GM12892 (cell line): ENCODE measurements around the gene TCFL5.
"Not testable (repeated sequence)": the region's sequence is repeated elsewhere in the genome, so short reads cannot be mapped to it uniquely, and the experiment has no call there.

Experiments
- DNase-seq: peaks from one replicate; pipeline ENCODE4 v3.0.0; 2011; ENCODE audit not compliant: insufficient read length
- FAIRE-seq: peaks from 2 replicates; lab custom pipeline; 2011; peaks lifted over from hg19 to GRCh38; lab: Jason Lieb, UNC
- POLR2A ChIP-seq: IDR thresholded peaks from 2 replicates; pipeline ENCODE4 v1.6.1; 2011; ENCODE audit warnings: low read depth, low read length, control low read depth
- POLR2AphosphoS5 ChIP-seq: IDR thresholded peaks from 2 replicates; pipeline ENCODE4 v1.6.1; 2011; ENCODE audit warnings: low read depth, low read length, control low read depth
- TAF1 ChIP-seq: IDR thresholded peaks from 2 replicates; pipeline ENCODE4 v1.6.1; 2011; ENCODE audit warnings: low read depth, mild to moderate bottlenecking, control low read depth, low read length, borderline replicate concordance

The TCFL5 gene

DNA sequence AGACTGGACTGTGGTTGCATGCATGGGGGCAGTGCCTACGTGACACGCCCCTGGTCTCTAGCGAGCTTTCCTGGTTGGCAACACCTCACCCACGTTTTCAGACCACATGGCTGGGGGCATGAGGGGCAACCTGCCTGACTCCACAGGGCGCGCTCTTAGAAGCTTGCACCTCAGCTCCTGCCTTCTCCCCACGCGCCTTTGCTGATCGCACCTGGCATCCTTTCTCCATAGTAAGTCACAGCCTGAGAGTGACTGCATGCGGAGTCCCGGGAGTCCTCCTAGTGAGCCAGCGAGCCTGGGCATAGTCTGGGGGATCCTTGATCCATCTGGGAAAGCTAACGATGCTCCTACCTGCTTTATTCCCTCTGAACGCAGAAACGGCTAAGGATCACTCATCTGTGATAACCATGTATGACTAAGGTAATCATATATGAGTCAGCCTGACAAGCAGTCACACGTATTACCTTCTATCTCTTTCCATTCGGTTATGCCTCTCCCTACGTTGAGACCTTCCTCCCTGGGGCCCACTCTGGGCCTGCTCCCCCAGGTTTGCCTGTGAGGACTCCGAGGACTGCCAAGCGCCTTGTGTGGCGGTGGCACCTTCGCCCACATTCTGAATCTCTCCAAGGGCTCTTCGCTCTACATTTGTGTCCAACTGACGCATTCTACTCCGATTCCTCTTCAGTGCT lies 4.5 kb downstream of the TCFL5 start:
- no peak for FAIRE-seq
- TF ChIP-seq POLR2A (no peak), POLR2AphosphoS5 (no peak), TAF1 (no peak)
- DNase-seq: no peak

GRCh38 chr20:62855120-62855519 lies 6.5 kb downstream of the TCFL5 start:
- TF ChIP-seq TAF1 (no peak), POLR2AphosphoS5 (no peak), POLR2A (no peak)
- DNase-seq (no peak), FAIRE-seq (no peak)

DNA sequence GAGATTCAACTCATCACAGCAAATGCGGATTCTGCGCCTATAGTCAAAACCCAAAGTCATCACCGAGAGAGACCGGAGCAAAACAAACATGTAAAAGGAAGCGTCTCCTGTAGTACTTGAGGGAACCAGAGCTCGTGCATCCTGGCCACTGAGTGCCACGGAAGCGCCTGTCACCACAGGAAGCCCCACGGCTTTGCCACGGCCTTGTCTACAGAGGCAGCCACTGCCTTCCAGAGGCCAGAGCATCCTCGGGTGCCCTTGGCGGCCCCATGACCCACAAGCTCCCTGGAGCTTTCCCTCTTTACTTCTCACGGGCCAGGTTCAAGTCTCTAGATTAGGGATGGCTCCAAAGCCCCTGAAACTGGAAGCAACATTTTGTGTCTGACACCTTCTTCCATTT lies 7.5 kb downstream of the TCFL5 start:
- no peak for FAIRE-seq
- no peak for TF ChIP-seq TAF1
- TF ChIP-seq POLR2AphosphoS5: no peak
- TF ChIP-seq POLR2A: no peak
- no peak for DNase-seq

- FAIRE-seq, DNase-seq: not testable (repeated sequence)
These were observed 8.3 kb downstream of the TCFL5 start for GRCh38 chr20:62853304-62853703.

DNA sequence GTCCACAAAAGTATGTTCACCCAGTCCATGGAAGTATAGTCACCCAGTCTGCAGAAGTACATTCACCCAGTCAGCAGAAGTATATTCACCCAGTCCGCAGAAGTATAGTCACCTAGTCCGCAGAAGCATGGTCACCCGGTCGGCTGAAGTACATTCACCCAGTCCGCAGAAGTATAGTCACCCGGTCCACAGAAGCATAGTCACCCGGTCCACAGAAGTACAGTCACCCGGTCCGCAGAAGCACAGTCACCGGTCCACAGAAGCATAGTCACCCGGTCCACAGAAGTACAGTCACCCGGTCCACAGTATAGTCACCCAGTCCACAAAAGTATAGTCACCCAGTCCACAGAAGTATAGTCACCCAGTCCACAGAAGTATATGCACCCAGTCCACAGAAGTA lies 8.8 kb downstream of the TCFL5 start:
- DNase-seq (no peak), FAIRE-seq (no peak)
- TF ChIP-seq POLR2A (no peak), POLR2AphosphoS5 (no peak), TAF1 (no peak)

DNA sequence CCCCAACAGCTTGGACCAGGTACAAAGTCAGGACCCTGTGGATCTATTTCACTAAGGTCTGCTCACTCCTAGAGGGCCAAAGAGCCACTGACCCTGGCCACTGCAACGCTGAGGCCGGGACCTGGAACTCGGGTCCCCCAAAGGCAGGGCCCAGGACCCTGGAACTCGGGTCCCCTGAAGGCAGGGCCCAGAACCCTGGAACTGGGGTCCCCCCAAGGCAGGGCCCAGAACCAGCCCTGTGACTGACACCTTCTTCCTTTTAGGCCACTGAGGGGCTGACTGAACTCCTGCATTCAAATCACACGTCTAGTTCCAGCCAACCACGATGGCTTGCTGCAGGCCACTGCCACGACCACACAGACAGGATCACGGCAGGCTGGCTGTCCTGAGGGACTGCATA lies 9.4 kb downstream of the TCFL5 start:
- TF ChIP-seq TAF1 (no peak), POLR2AphosphoS5 (no peak), POLR2A (no peak)
- no peak for FAIRE-seq

DNA sequence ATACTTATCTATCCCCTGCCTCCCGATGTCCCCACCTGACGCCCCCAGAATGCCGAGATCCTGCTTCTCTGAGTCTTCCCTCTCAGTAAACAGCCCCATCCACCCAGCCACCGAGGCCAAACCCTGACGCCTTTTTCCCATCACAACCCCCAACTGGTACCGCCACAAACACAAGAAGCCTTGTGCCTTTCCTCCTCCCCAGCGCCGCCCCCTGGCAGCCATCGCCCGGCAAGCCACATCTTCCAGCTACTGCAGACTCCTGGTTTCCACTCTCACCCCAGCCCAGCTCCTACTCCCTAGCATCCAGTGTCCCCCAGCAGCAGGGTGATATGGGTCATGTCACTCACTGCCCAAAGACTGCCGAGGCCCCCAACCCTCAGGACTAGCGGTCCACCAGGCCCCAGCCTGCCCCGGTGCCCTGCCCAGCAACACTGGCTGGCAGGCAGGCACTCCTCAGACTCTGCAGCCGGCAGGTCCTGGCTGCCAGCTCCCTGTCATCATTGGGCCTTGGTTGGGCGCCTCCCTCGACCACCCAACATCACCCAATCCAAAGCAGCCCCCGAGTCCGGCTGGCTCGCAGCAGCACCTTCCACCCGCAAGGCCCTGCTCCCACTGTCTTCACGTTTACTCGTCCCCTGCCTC lies 11.2 kb downstream of the TCFL5 start:
- no peak for DNase-seq
- no peak for FAIRE-seq
- no peak for TF ChIP-seq TAF1

More for the DNA sequence above, 9.4 kb downstream of the TCFL5 start:
- DNase-seq: no peak

GRCh38 chr20:62849431-62849830 lies 12.2 kb downstream of the TCFL5 start:
- no peak for FAIRE-seq
- TF ChIP-seq POLR2A: no peak
- TF ChIP-seq TAF1: no peak
- no peak for TF ChIP-seq POLR2AphosphoS5
- DNase-seq: no peak

DNA sequence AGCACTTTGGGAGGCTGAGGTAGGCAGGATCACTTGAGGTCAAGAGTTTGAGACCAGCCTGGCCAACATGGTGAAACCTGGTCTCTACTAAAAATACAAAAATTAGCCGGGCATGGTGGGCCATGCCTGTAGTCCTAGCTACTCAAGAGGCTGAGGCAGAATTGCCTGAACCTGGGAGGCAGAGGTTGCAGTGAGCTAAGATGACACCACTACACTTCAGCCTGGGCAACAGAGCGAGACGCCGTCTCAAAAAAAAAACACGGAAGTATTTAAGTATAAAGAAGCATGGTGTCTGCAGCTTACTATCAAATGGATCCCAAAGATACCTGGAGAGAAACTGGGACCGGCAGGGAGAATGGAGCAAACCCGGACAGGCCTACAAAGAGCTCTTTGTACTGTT lies 12.7 kb downstream of the TCFL5 start:
- not testable (repeated sequence) for FAIRE-seq, DNase-seq

DNA sequence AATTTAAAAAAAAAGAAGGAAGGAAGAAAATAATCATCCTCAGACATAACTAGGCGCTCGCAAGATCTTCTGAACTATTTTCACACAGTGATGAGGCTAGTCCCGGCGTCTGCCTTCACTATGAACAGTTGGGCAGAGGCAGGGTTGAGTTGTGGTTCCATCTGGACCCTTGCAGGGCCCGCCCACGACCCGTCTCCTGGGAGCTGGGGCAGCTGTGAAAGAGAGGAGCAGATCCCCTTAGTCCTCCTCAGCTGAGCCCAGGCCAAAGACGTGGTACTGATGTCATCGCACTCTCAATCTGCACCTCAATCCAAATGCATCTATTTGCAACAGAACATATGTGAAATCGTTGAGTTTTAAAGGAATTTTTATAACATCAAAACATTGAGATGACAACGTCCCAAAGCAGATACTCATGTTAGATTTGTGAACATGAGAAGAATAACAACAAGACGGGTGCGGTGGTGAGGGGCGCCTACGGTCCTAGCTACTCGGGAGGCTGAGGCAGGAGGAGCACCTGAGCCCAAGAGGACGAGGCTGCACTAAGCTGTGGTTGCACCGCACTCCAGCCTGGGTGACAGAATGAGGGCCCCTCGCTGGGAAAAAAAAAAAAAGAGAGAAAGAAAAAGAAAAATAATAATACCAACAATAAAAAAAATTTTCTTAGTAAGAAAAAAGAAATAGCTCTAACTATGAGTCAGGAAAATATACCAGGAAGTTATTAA lies 15.3 kb downstream of the TCFL5 start:
- no peak for DNase-seq
- TF ChIP-seq POLR2AphosphoS5: no peak
- no peak for TF ChIP-seq POLR2A
- TF ChIP-seq TAF1: no peak
- FAIRE-seq: no peak

GRCh38 chr20:62845416-62846160 lies 16.0 kb downstream of the TCFL5 start:
- DNase-seq (no peak), FAIRE-seq (no peak)
- TF ChIP-seq POLR2A (no peak), TAF1 (no peak), POLR2AphosphoS5 (no peak)
